ENCODE results near the gene DOCK1.

The DOCK1 gene

GRCh38 chr10:127186813-127187212 is 281.6 kb downstream of the DOCK1 start:
- no peak for TF ChIP-seq CTCF (IDR thresholded peaks at IDR 0.05; ENCODE audit: extremely low read depth, missing control alignments)
- no peak for DNase-seq (ENCODE audit: low spot score)

- no peak for DNase-seq (ENCODE audit: low spot score)
- TF ChIP-seq CTCF (IDR thresholded peaks at IDR 0.05; ENCODE audit: extremely low read depth, missing control alignments): no peak
Measured at GRCh38 chr10:127189226-127189625, 284.0 kb downstream of the DOCK1 start.

- TF ChIP-seq CTCF (IDR thresholded peaks at IDR 0.05; ENCODE audit: extremely low read depth, missing control alignments): no peak
- DNase-seq (ENCODE audit: low spot score): no peak
Measured at GRCh38 chr10:127190427-127190826, 285.2 kb downstream of the DOCK1 start.

GRCh38 chr10:127193125-127193524 is 287.9 kb downstream of the DOCK1 start:
- DNase-seq (ENCODE audit: low spot score): no peak
- no peak for TF ChIP-seq CTCF (IDR thresholded peaks at IDR 0.05; ENCODE audit: extremely low read depth, missing control alignments)

GRCh38 chr10:127194111-127194510 is 288.9 kb downstream of the DOCK1 start:
- TF ChIP-seq CTCF (IDR thresholded peaks at IDR 0.05; ENCODE audit: extremely low read depth, missing control alignments): no peak

GRCh38 chr10:127194599-127194998 is 289.4 kb downstream of the DOCK1 start:
- TF ChIP-seq CTCF (IDR thresholded peaks at IDR 0.05; ENCODE audit: extremely low read depth, missing control alignments): no peak
- no peak for DNase-seq (ENCODE audit: low spot score)

More at GRCh38 chr10:127194111-127194510, 288.9 kb downstream of the DOCK1 start:
- no peak for DNase-seq (ENCODE audit: low spot score)

- peak; percentile 25 for DNase-seq (ENCODE audit: low spot score)
Measured at GRCh38 chr10:127195041-127195506, 289.8 kb downstream of the DOCK1 start.

More at GRCh38 chr10:127195041-127195506, 289.8 kb downstream of the DOCK1 start:
- no peak for TF ChIP-seq CTCF (IDR thresholded peaks at IDR 0.05; ENCODE audit: extremely low read depth, missing control alignments)
